Measurements from ENCODE around the gene CEP170.

Gene CEP170

GRCh38 chr1:243256590-243256989, 1.5 kb upstream of the CEP170 start:
- H3K36me3 Mint-ChIP-seq, result peaks cover 3% of the 10 kb centered on the region
- H3K27me3 Mint-ChIP-seq, result no peaks in the 10 kb centered on the region
- H3K4me1 Mint-ChIP-seq (ENCODE audit: low read depth), result peaks cover 49% of the 10 kb centered on the region
- peak overlapping the region; percentile 99 for H3K27ac Mint-ChIP-seq
- peak overlapping the region; percentile 98 for H3K4me3 Mint-ChIP-seq
- no peaks in the 10 kb centered on the region for H3K9me3 Mint-ChIP-seq (ENCODE audit: low read depth)

GRCh38 chr1:243255791-243256512, 871 bp upstream of the CEP170 start, which contains the start of gene SDCCAG8:
SDCCAG8 (plus strand) TSS chr1:243256041; CDS start chr1:243256174, 133 bp downstream.
- no peaks in the 10 kb centered on the region for H3K27me3 Mint-ChIP-seq
- H3K4me1 Mint-ChIP-seq (ENCODE audit: low read depth), result peaks cover 50% of the 10 kb centered on the region
- H3K27ac Mint-ChIP-seq, result peak within 1 kb of the TSS; percentile 99
- no peaks in the 10 kb centered on the region for H3K36me3 Mint-ChIP-seq
- no peaks in the 10 kb centered on the region for H3K9me3 Mint-ChIP-seq (ENCODE audit: low read depth)
- peak within 1 kb of the TSS; percentile 98 for H3K4me3 Mint-ChIP-seq

- H3K4me3 Mint-ChIP-seq, result peak overlapping the region; percentile 100
- no peaks in the 10 kb centered on the region for H3K9me3 Mint-ChIP-seq (ENCODE audit: low read depth)
- peak overlapping the region; percentile 98 for H3K27ac Mint-ChIP-seq
- H3K27me3 Mint-ChIP-seq, result no peaks in the 10 kb centered on the region
- H3K4me1 Mint-ChIP-seq (ENCODE audit: low read depth), result peaks cover 50% of the 10 kb centered on the region
- no peaks in the 10 kb centered on the region for H3K36me3 Mint-ChIP-seq
These were observed 701 bp downstream of the CEP170 start for GRCh38 chr1:243254233-243254926.

GRCh38 chr1:243253926-243254232, 1.2 kb downstream of the CEP170 start:
- no peaks in the 10 kb centered on the region for H3K36me3 Mint-ChIP-seq
- H3K4me3 Mint-ChIP-seq, result peak overlapping the region; percentile 100
- H3K4me1 Mint-ChIP-seq (ENCODE audit: low read depth), result peaks cover 49% of the 10 kb centered on the region
- no peaks in the 10 kb centered on the region for H3K27me3 Mint-ChIP-seq
- H3K27ac Mint-ChIP-seq, result peak overlapping the region; percentile 76
- no peaks in the 10 kb centered on the region for H3K9me3 Mint-ChIP-seq (ENCODE audit: low read depth)

GRCh38 chr1:243253211-243253925, 1.7 kb downstream of the CEP170 start:
- peak overlapping the region; percentile 76 for H3K27ac Mint-ChIP-seq
- peaks cover 52% of the 10 kb centered on the region for H3K4me1 Mint-ChIP-seq (ENCODE audit: low read depth)
- H3K4me3 Mint-ChIP-seq, result peak overlapping the region; percentile 100
- no peaks in the 10 kb centered on the region for H3K36me3 Mint-ChIP-seq
- no peaks in the 10 kb centered on the region for H3K9me3 Mint-ChIP-seq (ENCODE audit: low read depth)
- H3K27me3 Mint-ChIP-seq, result no peaks in the 10 kb centered on the region

- H3K27ac Mint-ChIP-seq, result no peak overlapping the region
- no peaks in the 10 kb centered on the region for H3K27me3 Mint-ChIP-seq
- H3K9me3 Mint-ChIP-seq (ENCODE audit: low read depth), result no peaks in the 10 kb centered on the region
- no peak overlapping the region for H3K4me3 Mint-ChIP-seq
- peaks cover 52% of the 10 kb centered on the region for H3K4me1 Mint-ChIP-seq (ENCODE audit: low read depth)
- H3K36me3 Mint-ChIP-seq, result no peaks in the 10 kb centered on the region
These were observed 3.5 kb downstream of the CEP170 start for GRCh38 chr1:243251539-243251938.

GRCh38 chr1:243250102-243250501, 5.0 kb downstream of the CEP170 start:
- no peak overlapping the region for H3K4me3 Mint-ChIP-seq
- H3K4me1 Mint-ChIP-seq (ENCODE audit: low read depth), result peaks cover 48% of the 10 kb centered on the region
- H3K27ac Mint-ChIP-seq, result no peak overlapping the region
- no peaks in the 10 kb centered on the region for H3K36me3 Mint-ChIP-seq
- no peaks in the 10 kb centered on the region for H3K9me3 Mint-ChIP-seq (ENCODE audit: low read depth)
- H3K27me3 Mint-ChIP-seq, result no peaks in the 10 kb centered on the region

GRCh38 chr1:243249214-243249613, 5.9 kb downstream of the CEP170 start:
- no peaks in the 10 kb centered on the region for H3K36me3 Mint-ChIP-seq
- no peaks in the 10 kb centered on the region for H3K9me3 Mint-ChIP-seq (ENCODE audit: low read depth)
- H3K27ac Mint-ChIP-seq, result no peak overlapping the region
- no peaks in the 10 kb centered on the region for H3K27me3 Mint-ChIP-seq
- peaks cover 49% of the 10 kb centered on the region for H3K4me1 Mint-ChIP-seq (ENCODE audit: low read depth)
- H3K4me3 Mint-ChIP-seq, result no peak overlapping the region

- Mint-ChIP-seq H3K4me1 (ENCODE audit: low read depth) (peaks cover 42% of the 10 kb centered on the region), H3K36me3 (peaks cover 2% of the 10 kb centered on the region), H3K4me3 (no peak overlapping the region), H3K27me3 (no peaks in the 10 kb centered on the region), H3K27ac (no peak overlapping the region), H3K9me3 (ENCODE audit: low read depth) (no peaks in the 10 kb centered on the region)
These were observed 7.2 kb downstream of the CEP170 start for GRCh38 chr1:243247901-243248300.

- Mint-ChIP-seq H3K4me1 (ENCODE audit: low read depth) (peaks cover 37% of the 10 kb centered on the region), H3K27ac (no peak overlapping the region), H3K4me3 (no peak overlapping the region), H3K9me3 (ENCODE audit: low read depth) (no peaks in the 10 kb centered on the region), H3K36me3 (peaks cover 3% of the 10 kb centered on the region), H3K27me3 (no peaks in the 10 kb centered on the region)
These were observed 8.2 kb downstream of the CEP170 start for GRCh38 chr1:243246916-243247315.

- Mint-ChIP-seq H3K9me3 (ENCODE audit: low read depth) (no peaks in the 10 kb centered on the region), H3K4me1 (ENCODE audit: low read depth) (peaks cover 25% of the 10 kb centered on the region), H3K27ac (peak overlapping the region; percentile 22), H3K4me3 (no peak overlapping the region), H3K27me3 (no peaks in the 10 kb centered on the region), H3K36me3 (peaks cover 9% of the 10 kb centered on the region)
These were observed 10.6 kb downstream of the CEP170 start for GRCh38 chr1:243244432-243244841.

- no peaks in the 10 kb centered on the region for H3K27me3 Mint-ChIP-seq
- H3K4me1 Mint-ChIP-seq (ENCODE audit: low read depth), result peaks cover 12% of the 10 kb centered on the region
- H3K4me3 Mint-ChIP-seq, result no peak overlapping the region
- no peak overlapping the region for H3K27ac Mint-ChIP-seq
- peaks cover 28% of the 10 kb centered on the region for H3K36me3 Mint-ChIP-seq
- peaks cover 9% of the 10 kb centered on the region for H3K9me3 Mint-ChIP-seq (ENCODE audit: low read depth)
These were observed 18.4 kb downstream of the CEP170 start for GRCh38 chr1:243236604-243237252.

GRCh38 chr1:243234978-243235647, 20.0 kb downstream of the CEP170 start:
- H3K4me3 Mint-ChIP-seq, result no peak overlapping the region
- no peaks in the 10 kb centered on the region for H3K27me3 Mint-ChIP-seq
- peaks cover 11% of the 10 kb centered on the region for H3K4me1 Mint-ChIP-seq (ENCODE audit: low read depth)
- H3K9me3 Mint-ChIP-seq (ENCODE audit: low read depth), result peaks cover 18% of the 10 kb centered on the region
- no peak overlapping the region for H3K27ac Mint-ChIP-seq
- H3K36me3 Mint-ChIP-seq, result peaks cover 32% of the 10 kb centered on the region

- Mint-ChIP-seq H3K9me3 (ENCODE audit: low read depth) (peaks cover 18% of the 10 kb centered on the region), H3K4me1 (ENCODE audit: low read depth) (peaks cover 13% of the 10 kb centered on the region), H3K4me3 (no peak overlapping the region), H3K27ac (no peak overlapping the region), H3K36me3 (peaks cover 40% of the 10 kb centered on the region), H3K27me3 (no peaks in the 10 kb centered on the region)
These were observed 21.2 kb downstream of the CEP170 start for GRCh38 chr1:243233908-243234307.

Measured in activated naive CD8-positive, alpha-beta T cell (primary cell).